K562 (cell line): Measurements from ENCODE around the gene EVC. TPM values are rescaled to one million over a fixed set of nuclear protein-coding genes. Genes with fewer than 3 reads are reported as not detected.

ENCODE experiments used
- ATAC-seq: fragments of 200-7000 bp; cut with Tn5 transposase; 3 replicates; pipeline ENCODE4 v1.9.1; 2020; ENCODE audit warnings: moderate library complexity
- BruUV-seq: library from RNA; stranded (reverse); fragments of 400-500 nt; replicated peaks from 2 replicates; lab custom pipeline; 2021; lab: Mats Ljungman, UMichigan
- CTCF ChIA-PET: fragments of 300-600 bp; formaldehyde crosslinking; extraction: SDS; loops from one replicate; lab custom pipeline; 2021; ENCODE audit warnings: low intra/inter-chr PET ratio; lab: Yijun Ruan, JAX
- POLR2A ChIA-PET: fragments of 300-600, 350-650 bp; sonication (Branson Sonifier 250); formaldehyde crosslinking; extraction: SDS; loops from one replicate; lab custom pipeline; 2021; ENCODE audit warnings: antibody characterized with exemption, inconsistent platforms; lab: Yijun Ruan, JAX
- DNase-seq, 4 experiments: peaks; one replicate each; pipeline versions ENCODE4 v3.0.0 to v3.0.0-alpha.2; 2011 to 2018; ENCODE audit warnings: low spot score in 3 of 4, mixed read lengths in 3 of 4; ENCODE audit errors: extremely low read depth in 1 of 4
- FAIRE-seq: peaks from 2 replicates; lab custom pipeline; 2011; peaks lifted over from hg19 to GRCh38; lab: Jason Lieb, UNC
- H2AFZ ChIP-seq: 2 replicates; pipeline ENCODE4 v1.6.0; 2011; ENCODE audit warnings: low read depth, low read length, control low read depth, inconsistent platforms
- H3K27ac ChIP-seq: fragments of 200-600 bp; 3 replicates; pipeline ENCODE4 v1.8.0; 2011; ENCODE audit warnings: low read depth, mild to moderate bottlenecking, control low read depth, inconsistent platforms, low read length, moderate library complexity, mixed read lengths; ENCODE audit errors: extremely low read depth
- H3K27me3 ChIP-seq, 2 experiments: fragments of 300-600 bp in 1 of 2; 2 replicates in 1 of 2; 3 replicates in 1 of 2; pipeline versions ENCODE4 v1.6.0 to v1.8.0; 2011; ENCODE audit warnings: inconsistent platforms in 2 of 2, low read length in 2 of 2, mild to moderate bottlenecking in 1 of 2, mixed read lengths in 1 of 2, moderate library complexity in 1 of 2; ENCODE audit not compliant: control insufficient read depth in 2 of 2, insufficient read depth in 2 of 2
- H3K36me3 ChIP-seq: fragments of 300-600 bp; 3 replicates; pipeline ENCODE4 v1.8.0; 2011; ENCODE audit warnings: mild to moderate bottlenecking, low read length, inconsistent platforms; ENCODE audit not compliant: control insufficient read depth, insufficient read depth
- H3K4me1 ChIP-seq, 2 experiments: fragments of 200-600 bp in 1 of 2; replicated peaks in 1 of 2; 2 replicates in 1 of 2; 3 replicates in 1 of 2; pipeline versions ENCODE4 v1.5.1 to v1.8.0; 2011; ENCODE audit warnings: inconsistent platforms in 2 of 2, low read length in 2 of 2, mild to moderate bottlenecking in 1 of 2, mixed read lengths in 1 of 2, moderate library complexity in 1 of 2; ENCODE audit not compliant: control insufficient read depth in 2 of 2, insufficient read depth in 2 of 2
- H3K4me2 ChIP-seq: 2 replicates; pipeline ENCODE4 v1.6.1; 2011; ENCODE audit warnings: low read length, control low read depth, inconsistent platforms, mixed read lengths; ENCODE audit not compliant: insufficient read depth
- H3K4me3 ChIP-seq: fragments of 200-600 bp; sonication (generic), shearing (Covaris generic); 2 replicates; pipeline ENCODE4 v1.5.1; 2016; ENCODE audit warnings: control low read depth, inconsistent platforms
- H3K79me2 ChIP-seq: fragments of 200-600 bp; 3 replicates; pipeline ENCODE4 v1.8.0; 2011; ENCODE audit warnings: low read length, inconsistent platforms; ENCODE audit not compliant: control insufficient read depth, insufficient read depth
- H3K9ac ChIP-seq, 2 experiments: 2 replicates each; pipeline versions ENCODE4 v1.6.0 to v1.6.1; 2011; ENCODE audit warnings: low read depth in 2 of 2, low read length in 2 of 2, control low read depth in 1 of 2, inconsistent platforms in 1 of 2, mild to moderate bottlenecking in 1 of 2, mixed read lengths in 1 of 2; ENCODE audit not compliant: insufficient read depth in 1 of 2
- H3K9me1 ChIP-seq: one replicate; pipeline ENCODE4 v1.6.0; 2011; ENCODE audit warnings: inconsistent platforms, mild to moderate bottlenecking, low read length, moderate library complexity; ENCODE audit not compliant: control insufficient read depth, insufficient read depth
- H3K9me3 ChIP-seq: replicated peaks from 2 replicates; pipeline ENCODE4 v1.5.1; 2011; ENCODE audit warnings: low read depth, low read length, inconsistent platforms; ENCODE audit not compliant: control insufficient read depth, insufficient read depth
- H4K20me1 ChIP-seq: replicated peaks from 2 replicates; pipeline ENCODE4 v1.6.1; 2011; ENCODE audit warnings: low read length, inconsistent platforms, mixed read lengths; ENCODE audit not compliant: control insufficient read depth, insufficient read depth
- HIVEP1 ChIP-seq: fragments of 250-450 bp; sonication (Bioruptor Pico); IDR thresholded peaks from 2 replicates; pipeline ENCODE4 v1.4.0; 2020; ENCODE audit warnings: mild to moderate bottlenecking
- HOMEZ ChIP-seq: fragments of 250-450 bp; sonication (Bioruptor Pico); IDR thresholded peaks from 2 replicates; pipeline ENCODE4 v1.4.0; 2020; ENCODE audit warnings: mild to moderate bottlenecking, moderate library complexity
- PTTG1 ChIP-seq: fragments of 450-650 bp; IDR thresholded peaks from 2 replicates; pipeline ENCODE4 v1.6.1; 2016; ENCODE audit warnings: low read depth, mild to moderate bottlenecking, missing genetic modification characterization, missing compliant biosample characterization
- THRB ChIP-seq: fragments of 450-650 bp; formaldehyde crosslinking; conservative IDR thresholded peaks from 2 replicates; pipeline ENCODE4 v1.4.0; 2022; ENCODE audit warnings: mild to moderate bottlenecking, missing genetic modification characterization
- ZNF23 ChIP-seq: fragments of 250-450 bp; sonication (Bioruptor Pico); IDR thresholded peaks from 2 replicates; pipeline ENCODE4 v1.4.0; 2020; ENCODE audit warnings: mild to moderate bottlenecking
- WGBS: fragments of 100-300 bp; shearing (Covaris generic); methylation state at CpG from one replicate; pipeline ENCODE4 v1.1.6; 2016; ENCODE audit warnings: low coverage, mixed read lengths; ENCODE audit not compliant: insufficient coverage; ENCODE audit errors: missing lambda C conversion rate; 5-methylcytosine and 5-hydroxymethylcytosine counted together
- in situ Hi-C: fragments of 300-500 bp; cut with MboI; formaldehyde crosslinking; loops from 4 replicates; pipeline ENCODE4 v1.15.0; 2018; ENCODE audit warnings: inconsistent platforms, mixed read lengths
- intact Hi-C: fragments of 100-400 bp; cut with micrococcal nuclease; formaldehyde crosslinking; loops from 2 replicates; pipeline ENCODE4 v1.14.2; 2022
- polyA plus RNA-seq, 8 experiments: library from polyadenylated mRNA; depleted of rRNA in 4 of 8; stranded (reverse) in 5 of 8; unstranded in 3 of 8; fragments of >200 nt; fragmentation: Nextera tagmentation in 2 of 8; fragmentation: Illumina TruSeq in 1 of 8; extraction: Ambion mirVana in 2 of 8; extraction: Trizol in 1 of 8; gene quantifications; 2 replicates each; pipeline versions ENCODE4 v1.2.1 to v1.2.3, GENCODE V29; 2011 to 2014; ENCODE audit warnings: inconsistent platforms in 1 of 8, missing spikeins in 1 of 8
- total RNA-seq, 7 experiments: library from RNA; depleted of rRNA in 6 of 7; stranded (reverse); fragments of >200 nt in 6 of 7; fragmentation: Illumina TruSeq in 2 of 7; extraction: Trizol in 2 of 7; gene quantifications; 2 replicates each; pipeline versions ENCODE4 v1.2.1 to v1.2.3, GENCODE V29; 2011 to 2021; ENCODE audit warnings: low replicate concordance in 1 of 7

Gene EVC
- total and polyA plus RNA-seq, 9 of the 15 experiments (the other 6 are each of a cell fraction or from before 2014, with no cell fraction given): 0.03 to 3.2 (median 1.1) TPM

GRCh38 chr4:5746250-5746649 is 35.2 kb downstream of the EVC start:
- ATAC-seq: no peak

More at GRCh38 chr4:5746250-5746649, 35.2 kb downstream of the EVC start:
- peaks cover 3 to 5% of the 10 kb centered on the region in 2 experiments; a peak in 2 of 5 replicates for H3K4me1 ChIP-seq
- CTCF ChIA-PET: no interaction called here
- no peaks in the 10 kb centered on the region for H4K20me1 ChIP-seq
- DNase-seq: no peak
- H3K9ac ChIP-seq: no peak overlapping the region
- no peak overlapping the region for H3K27ac ChIP-seq
- no peaks in the 10 kb centered on the region for H3K9me3 ChIP-seq
- no peak overlapping the region for H3K4me3 ChIP-seq
- FAIRE-seq: no peak
- H3K79me2 ChIP-seq: no peaks in the 10 kb centered on the region
- POLR2A ChIA-PET: no interaction called here
- 8% methylated on average over 4 of the region's 5 CpGs for WGBS
- in situ Hi-C loops (no loop called here), intact Hi-C loops (no loop called here)
- no peak overlapping the region for H3K4me2 ChIP-seq
- TF ChIP-seq HIVEP1 (CRISPR knock-in tag) (no peak), THRB (CRISPR knock-in tag) (no peak), PTTG1 (tag) (no peak), HOMEZ (CRISPR knock-in tag) (no peak), ZNF23 (CRISPR knock-in tag) (no peak)
- no peaks in the 10 kb centered on the region for H3K36me3 ChIP-seq
- no peak overlapping the region for H2AFZ ChIP-seq
- H3K9me1 ChIP-seq: no peaks in the 10 kb centered on the region
- BruUV-seq: no TSS peak
- no peaks in the 10 kb centered on the region for H3K27me3 ChIP-seq
